Fibroblast of skin of left biceps (primary cell): Measurements from ENCODE around the gene CDH24.
A peak's percentile ranks its signal among the peaks of the same experiment; 100 is the strongest.

Experiments used
- DNase-seq, 2 experiments: peaks; one replicate each; pipeline ENCODE4 v3.0.0-alpha.2; 2013; ENCODE audit warnings: low read depth in 2 of 2

Gene CDH24

GRCh38 chr14:23056956-23057756 lies at the start of gene CDH24:
Gene CDH24, minus strand, starts transcription at chr14:23057520. Its CDS starts 1,787 bp downstream, at chr14:23055733.
- peak in 1 of 2 experiments; percentile 32 for DNase-seq

- DNase-seq = no peak
Observed at GRCh38 chr14:23106747-23107045, 49.4 kb upstream of the CDH24 start.

DNA sequence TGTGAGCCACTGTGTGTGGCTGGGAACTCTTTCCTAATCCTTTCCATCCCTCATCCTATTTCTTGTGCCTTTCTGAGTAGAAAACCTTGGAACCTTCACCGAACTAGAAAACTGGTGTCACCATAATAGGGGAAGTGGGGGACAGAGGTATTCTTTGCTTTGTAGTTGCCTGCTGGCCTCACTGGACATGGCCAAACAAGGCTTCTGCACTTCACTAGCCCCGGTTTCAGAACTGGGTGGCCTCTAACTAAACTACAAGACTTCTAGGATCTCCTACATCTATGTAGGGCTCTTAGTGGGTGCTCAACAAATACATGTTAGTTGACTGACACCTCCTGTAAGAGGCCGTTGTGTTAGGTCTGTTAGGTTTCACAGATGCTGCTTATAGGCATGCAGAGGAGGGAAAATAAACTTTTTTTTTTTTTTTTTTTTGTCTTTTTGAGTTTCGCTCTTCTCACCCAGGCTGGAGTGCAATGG lies 48.1 kb upstream of the CDH24 start:
- no peak for DNase-seq

DNA sequence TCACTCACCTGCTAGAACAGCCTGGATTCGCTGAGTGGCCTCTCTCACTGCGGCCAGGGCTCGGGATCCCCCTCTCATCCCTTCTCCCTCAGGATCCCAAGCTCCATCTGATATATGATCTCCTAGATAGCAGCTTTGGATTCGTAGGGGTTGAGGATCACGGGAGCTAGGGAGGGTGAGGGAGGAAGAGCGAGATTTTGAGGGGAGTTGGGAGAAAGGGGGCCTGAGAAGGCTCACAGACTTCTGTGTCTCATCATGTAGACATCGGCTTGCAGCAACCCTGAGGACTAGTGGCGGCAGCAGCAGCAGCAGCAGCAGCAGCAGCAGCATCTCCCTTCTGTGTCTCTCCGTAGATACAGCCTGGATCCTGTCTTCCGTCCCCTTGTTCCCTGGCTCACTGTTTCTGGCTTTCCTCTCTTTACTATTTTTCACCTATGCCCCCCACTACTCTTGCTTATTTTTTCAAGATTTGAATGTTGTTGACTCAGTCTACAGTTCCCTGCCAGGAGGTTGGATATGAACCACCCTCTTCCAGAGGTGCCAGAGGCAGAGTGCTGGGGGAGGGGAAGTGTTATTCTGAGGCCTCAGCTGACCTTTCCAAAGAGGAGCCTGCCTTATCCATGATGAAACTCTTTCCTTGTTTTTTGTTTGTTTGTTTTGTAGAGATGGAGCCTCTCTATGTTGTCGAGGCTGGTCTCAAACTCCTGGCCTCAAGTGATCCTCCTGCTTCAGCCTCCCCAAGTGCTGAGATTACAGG lies 47.4 kb upstream of the CDH24 start, which contains the start of gene CIROP:
Gene CIROP, minus strand, starts transcription at position 399 of the 757 bp plus-strand sequence. Its CDS starts 69 bp downstream, at position 330.
- no peak for DNase-seq

DNA sequence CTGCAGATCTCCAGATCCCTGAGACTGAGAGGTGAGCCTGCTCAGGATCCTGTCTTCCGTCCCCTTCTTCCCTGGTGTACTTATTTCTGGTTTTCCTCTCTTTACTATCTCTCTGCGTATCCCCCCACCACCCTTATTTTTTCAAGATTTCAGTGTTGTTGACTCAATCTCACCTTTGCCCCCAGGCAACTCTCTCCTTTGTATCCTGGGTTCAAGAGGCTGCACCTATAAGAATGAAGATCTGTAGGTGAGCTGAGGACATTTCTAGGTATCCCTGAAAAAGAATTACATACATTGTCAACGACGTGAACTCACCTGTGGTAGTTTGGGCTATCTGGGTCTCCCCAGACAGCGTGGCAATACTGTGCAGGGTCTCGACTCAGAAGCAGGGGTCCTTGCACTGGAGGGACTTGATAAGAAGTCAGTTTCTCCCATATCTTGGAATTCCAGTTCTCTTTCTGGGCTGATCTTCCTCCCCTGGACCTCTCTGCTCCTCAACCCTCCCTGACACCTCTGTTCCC lies 46.8 kb upstream of the CDH24 start:
- no peak for DNase-seq

GRCh38 chr14:23103581-23103980 lies 46.3 kb upstream of the CDH24 start:
- DNase-seq = no peak

- no peak for DNase-seq
Observed at GRCh38 chr14:23102801-23103200, 45.5 kb upstream of the CDH24 start.

GRCh38 chr14:23101986-23102625 lies 44.8 kb upstream of the CDH24 start:
- no peak for DNase-seq

- no peak for DNase-seq
Observed at GRCh38 chr14:23101213-23101970, 44.1 kb upstream of the CDH24 start.

GRCh38 chr14:23099212-23099861 lies 42.0 kb upstream of the CDH24 start:
- DNase-seq = no peak

- DNase-seq = no peak
Observed at GRCh38 chr14:23097786-23098185, 40.5 kb upstream of the CDH24 start.

DNA sequence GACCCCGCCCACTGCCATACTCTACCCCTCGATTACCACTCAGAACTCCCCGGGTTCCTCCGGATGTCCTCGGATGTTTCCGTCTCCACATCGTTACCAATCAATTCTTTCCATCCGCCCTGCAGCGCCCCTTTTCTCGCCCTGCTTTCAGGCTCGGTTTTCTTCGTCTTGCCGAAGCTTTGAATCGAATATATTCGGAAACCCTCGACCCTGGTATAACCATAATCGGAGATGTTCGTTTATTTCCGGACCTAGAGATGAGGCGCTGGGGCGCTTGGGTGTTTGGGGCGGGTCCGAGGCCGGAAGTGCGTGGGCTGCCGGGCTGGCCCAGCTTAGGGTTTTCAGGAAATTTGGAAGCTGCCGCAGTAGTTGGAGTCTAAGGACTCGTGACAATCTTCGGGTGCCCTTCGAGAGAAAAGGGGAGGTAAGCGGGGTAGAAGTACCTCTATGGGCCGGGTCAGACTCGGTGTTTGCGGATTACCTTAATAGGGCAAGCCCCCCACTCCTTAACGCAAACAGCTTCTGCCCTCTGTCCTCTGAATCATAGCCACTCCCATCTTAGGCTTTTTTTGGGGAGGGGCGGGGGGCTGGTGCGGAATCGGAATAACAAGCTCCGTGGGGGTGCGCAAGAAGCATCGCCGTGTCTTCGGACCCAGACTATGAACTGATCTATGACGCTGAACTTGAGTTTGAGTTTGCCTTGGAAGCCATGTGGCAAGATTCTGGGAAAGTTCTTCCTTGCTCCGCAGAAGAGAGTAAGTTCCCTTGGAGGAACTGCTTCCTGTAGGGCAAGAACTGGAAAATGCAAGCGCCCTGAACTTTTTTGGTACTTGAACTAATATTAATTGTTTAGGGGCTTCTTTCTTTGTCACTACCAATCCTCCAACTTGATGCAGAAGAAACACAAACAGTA lies 38.1 kb upstream of the CDH24 start, which contains the start of gene C14orf119:
Gene C14orf119, plus strand, starts transcription at position 310 of the 913 bp plus-strand sequence. CDS start 2,154 bp downstream, outside the sequence.
- peak; percentile 99 for DNase-seq

- DNase-seq = peak; percentile 66 to 68
Observed at GRCh38 chr14:23094666-23095195, 37.4 kb upstream of the CDH24 start, which contains the start of gene ACIN1. Gene ACIN1, minus strand, starts transcription at chr14:23095136. Its CDS starts 24 bp downstream, at chr14:23095112.

DNA sequence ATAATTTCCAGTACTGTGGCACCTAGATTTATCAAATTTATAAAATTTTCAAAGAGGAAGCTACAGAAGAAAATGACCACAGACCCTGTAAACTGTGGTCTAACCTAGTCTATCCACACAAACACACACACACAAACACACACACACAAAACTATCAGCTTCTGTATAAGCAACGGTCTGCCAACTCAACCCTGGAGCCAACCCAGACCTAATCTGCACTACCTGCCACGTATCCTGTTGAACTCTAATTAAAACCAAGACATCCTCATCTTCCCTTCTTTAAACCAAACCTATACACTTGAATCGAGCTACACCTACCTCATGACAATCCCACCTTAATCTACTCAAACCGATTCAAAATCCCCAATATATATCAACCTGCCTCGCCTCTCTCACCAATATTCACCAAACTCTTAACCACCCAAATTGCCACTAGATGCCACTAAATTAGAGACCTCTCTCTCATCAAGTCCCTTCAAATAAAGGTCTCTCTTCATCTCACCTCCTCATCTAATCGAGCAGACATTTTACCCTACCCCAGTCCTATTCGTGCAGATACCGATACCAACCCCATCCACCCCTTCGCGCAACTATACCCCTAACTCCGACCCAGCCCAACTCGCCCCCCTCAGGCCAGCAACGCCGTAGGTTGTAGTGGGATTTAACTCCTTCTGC lies 36.8 kb upstream of the CDH24 start:
- DNase-seq = no peak

- no peak for DNase-seq
Observed at GRCh38 chr14:23093526-23093925, 36.2 kb upstream of the CDH24 start.

DNA sequence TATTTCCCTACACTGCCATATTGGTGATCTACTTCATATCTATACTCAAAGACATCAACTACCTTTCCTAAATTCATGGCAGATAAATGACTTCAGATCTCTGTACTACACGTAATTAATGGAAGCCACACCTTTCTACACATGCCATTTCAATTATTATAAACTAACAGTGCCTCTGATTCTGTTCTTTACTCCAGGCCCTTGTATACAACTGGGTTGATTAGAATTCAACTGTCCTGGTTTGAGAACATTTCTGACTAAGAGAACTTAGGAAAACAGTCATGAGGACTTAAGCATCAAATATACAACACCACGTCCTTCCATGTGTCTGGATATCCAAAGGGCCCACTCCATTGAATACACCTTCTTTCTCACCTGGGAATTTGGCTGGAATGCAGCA lies 35.8 kb upstream of the CDH24 start:
- DNase-seq = no peak

DNA sequence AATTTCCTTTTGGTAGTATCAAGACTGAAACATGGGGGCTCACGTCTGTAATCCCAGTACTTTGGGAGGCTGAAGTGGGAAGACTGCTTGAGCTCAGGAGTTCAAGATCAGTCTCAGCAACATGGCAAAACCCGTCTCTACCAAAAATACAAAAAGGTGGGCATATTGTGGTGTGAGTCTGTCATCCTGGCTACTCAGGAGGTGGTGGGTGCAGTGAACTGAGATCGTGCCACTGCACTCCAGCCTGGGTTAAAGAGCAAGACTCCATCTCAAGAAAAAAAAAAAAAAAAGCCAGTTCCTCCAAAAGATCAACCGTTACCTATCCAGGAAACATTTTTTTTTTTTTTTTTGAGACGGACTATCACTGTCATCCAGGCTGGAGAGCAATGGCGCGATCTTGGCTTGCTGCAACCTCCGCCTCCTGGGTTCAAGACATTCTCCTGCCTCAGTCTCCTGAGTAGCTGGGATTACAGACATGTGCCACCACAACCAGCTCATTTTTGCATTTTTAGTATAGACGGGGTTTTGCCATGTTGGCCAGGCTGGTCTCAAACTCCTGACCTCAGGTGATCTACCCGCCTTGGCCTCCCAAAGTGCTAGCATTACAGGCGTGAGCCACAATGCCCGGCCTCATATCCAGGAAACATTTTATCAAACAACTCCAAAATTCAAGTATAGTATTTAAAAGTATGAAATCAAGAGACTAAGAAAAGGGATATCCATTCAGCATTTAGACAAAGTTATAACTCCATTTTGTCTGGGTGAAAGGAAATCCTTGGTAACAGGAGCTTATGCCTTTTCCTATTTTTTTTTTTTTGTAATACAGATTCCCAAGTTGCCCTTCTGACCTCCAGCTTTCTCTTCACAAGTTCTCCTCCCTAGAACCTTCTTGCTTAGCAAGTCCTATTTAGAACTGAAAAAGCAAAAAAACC lies 34.2 kb upstream of the CDH24 start:
- no peak for DNase-seq

DNA sequence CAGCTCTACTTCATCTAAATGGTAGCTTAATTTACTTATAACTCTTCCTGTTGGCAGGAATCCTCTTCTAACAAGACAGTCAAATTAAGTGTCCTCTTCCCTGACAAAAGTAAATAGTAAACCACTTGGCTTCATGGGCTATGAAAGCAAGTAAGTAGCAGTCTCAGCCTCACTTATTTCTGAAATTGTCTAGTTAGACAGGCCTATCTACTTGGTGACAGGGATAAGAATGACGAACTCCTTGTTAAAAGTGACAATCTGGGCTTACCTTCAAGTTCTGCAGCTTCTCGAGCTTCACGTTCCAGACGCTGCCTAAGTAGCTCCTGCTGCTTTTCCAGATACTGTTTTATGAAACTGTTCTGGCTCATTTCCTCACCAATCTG lies 32.9 kb upstream of the CDH24 start:
- no peak for DNase-seq
